ENCODE results near the gene ARMS2.

Gene ARMS2

GRCh38 chr10:122461729-122462532, 7.5 kb downstream of the ARMS2 start:
- Mint-ChIP-seq H3K9me3 (ENCODE audit: low read depth) (no peaks in the 10 kb centered on the region), H3K4me3 (peak overlapping the region; percentile 84), H3K4me1 (ENCODE audit: low read depth) (peaks cover 18% of the 10 kb centered on the region), H3K27ac (no peak overlapping the region), H3K36me3 (no peaks in the 10 kb centered on the region), H3K27me3 (peaks cover 43% of the 10 kb centered on the region)

GRCh38 chr10:122462533-122463465, 8.3 kb downstream of the ARMS2 start:
- Mint-ChIP-seq H3K36me3 (no peaks in the 10 kb centered on the region), H3K27me3 (peaks cover 35% of the 10 kb centered on the region), H3K4me1 (ENCODE audit: low read depth) (peaks cover 18% of the 10 kb centered on the region), H3K27ac (no peak overlapping the region), H3K4me3 (peak overlapping the region; percentile 84), H3K9me3 (ENCODE audit: low read depth) (no peaks in the 10 kb centered on the region)

GRCh38 chr10:122463466-122464249, 9.2 kb downstream of the ARMS2 start:
- Mint-ChIP-seq H3K4me3 (peak overlapping the region; percentile 84), H3K27ac (no peak overlapping the region), H3K4me1 (ENCODE audit: low read depth) (peaks cover 18% of the 10 kb centered on the region), H3K9me3 (ENCODE audit: low read depth) (no peaks in the 10 kb centered on the region), H3K36me3 (no peaks in the 10 kb centered on the region), H3K27me3 (peaks cover 31% of the 10 kb centered on the region)

GRCh38 chr10:122464250-122464510, 9.7 kb downstream of the ARMS2 start:
- Mint-ChIP-seq H3K4me3 (no peak overlapping the region), H3K4me1 (ENCODE audit: low read depth) (peaks cover 18% of the 10 kb centered on the region), H3K27me3 (peaks cover 27% of the 10 kb centered on the region), H3K9me3 (ENCODE audit: low read depth) (no peaks in the 10 kb centered on the region), H3K36me3 (no peaks in the 10 kb centered on the region), H3K27ac (no peak overlapping the region)

GRCh38 chr10:122464586-122464985, 10.1 kb downstream of the ARMS2 start:
- Mint-ChIP-seq H3K27me3 (peaks cover 23% of the 10 kb centered on the region), H3K4me3 (no peak overlapping the region), H3K27ac (no peak overlapping the region), H3K36me3 (no peaks in the 10 kb centered on the region), H3K9me3 (ENCODE audit: low read depth) (no peaks in the 10 kb centered on the region), H3K4me1 (ENCODE audit: low read depth) (peaks cover 15% of the 10 kb centered on the region)

GRCh38 chr10:122465401-122466040, 11.1 kb downstream of the ARMS2 start:
- Mint-ChIP-seq H3K4me3 (no peak overlapping the region), H3K36me3 (no peaks in the 10 kb centered on the region), H3K9me3 (ENCODE audit: low read depth) (no peaks in the 10 kb centered on the region), H3K4me1 (ENCODE audit: low read depth) (peaks cover 11% of the 10 kb centered on the region), H3K27ac (no peak overlapping the region), H3K27me3 (peaks cover 20% of the 10 kb centered on the region)

GRCh38 chr10:122466951-122467381, 12.5 kb downstream of the ARMS2 start:
- Mint-ChIP-seq H3K9me3 (ENCODE audit: low read depth) (no peaks in the 10 kb centered on the region), H3K27me3 (peaks cover 17% of the 10 kb centered on the region), H3K4me1 (ENCODE audit: low read depth) (peaks cover 8% of the 10 kb centered on the region), H3K36me3 (no peaks in the 10 kb centered on the region), H3K27ac (no peak overlapping the region), H3K4me3 (no peak overlapping the region)

GRCh38 chr10:122467701-122468100, 13.2 kb downstream of the ARMS2 start:
- H3K4me3 Mint-ChIP-seq: no peak overlapping the region
- peaks cover 4% of the 10 kb centered on the region for H3K4me1 Mint-ChIP-seq (ENCODE audit: low read depth)
- no peak overlapping the region for H3K27ac Mint-ChIP-seq
- no peaks in the 10 kb centered on the region for H3K9me3 Mint-ChIP-seq (ENCODE audit: low read depth)
- peaks cover 13% of the 10 kb centered on the region for H3K27me3 Mint-ChIP-seq
- no peaks in the 10 kb centered on the region for H3K36me3 Mint-ChIP-seq

GRCh38 chr10:122468307-122468925, 14.0 kb downstream of the ARMS2 start:
- Mint-ChIP-seq H3K9me3 (ENCODE audit: low read depth) (no peaks in the 10 kb centered on the region), H3K4me3 (no peak overlapping the region), H3K27me3 (peaks cover 7% of the 10 kb centered on the region), H3K27ac (no peak overlapping the region), H3K36me3 (no peaks in the 10 kb centered on the region), H3K4me1 (ENCODE audit: low read depth) (no peaks in the 10 kb centered on the region)

GRCh38 chr10:122468926-122469781, 14.7 kb downstream of the ARMS2 start:
- H3K36me3 Mint-ChIP-seq: no peaks in the 10 kb centered on the region
- H3K27me3 Mint-ChIP-seq: peaks cover 3% of the 10 kb centered on the region
- H3K4me1 Mint-ChIP-seq (ENCODE audit: low read depth): peaks cover 5% of the 10 kb centered on the region
- no peak overlapping the region for H3K27ac Mint-ChIP-seq
- no peaks in the 10 kb centered on the region for H3K9me3 Mint-ChIP-seq (ENCODE audit: low read depth)
- no peak overlapping the region for H3K4me3 Mint-ChIP-seq

- no peak overlapping the region for H3K4me3 Mint-ChIP-seq
- no peaks in the 10 kb centered on the region for H3K9me3 Mint-ChIP-seq (ENCODE audit: low read depth)
- no peak overlapping the region for H3K27ac Mint-ChIP-seq
- H3K36me3 Mint-ChIP-seq: no peaks in the 10 kb centered on the region
- H3K4me1 Mint-ChIP-seq (ENCODE audit: low read depth): peaks cover 12% of the 10 kb centered on the region
- H3K27me3 Mint-ChIP-seq: peaks cover 3% of the 10 kb centered on the region
Observed at GRCh38 chr10:122469848-122470247, 15.4 kb downstream of the ARMS2 start.

- Mint-ChIP-seq H3K36me3 (no peaks in the 10 kb centered on the region), H3K4me3 (no peak overlapping the region), H3K4me1 (ENCODE audit: low read depth) (peaks cover 12% of the 10 kb centered on the region), H3K27me3 (peaks cover 3% of the 10 kb centered on the region), H3K27ac (no peak overlapping the region), H3K9me3 (ENCODE audit: low read depth) (no peaks in the 10 kb centered on the region)
Observed at GRCh38 chr10:122471531-122472177, 17.2 kb downstream of the ARMS2 start.

GRCh38 chr10:122473116-122473515, 18.7 kb downstream of the ARMS2 start:
- Mint-ChIP-seq H3K9me3 (ENCODE audit: low read depth) (no peaks in the 10 kb centered on the region), H3K36me3 (no peaks in the 10 kb centered on the region), H3K27ac (no peak overlapping the region), H3K4me1 (ENCODE audit: low read depth) (peaks cover 12% of the 10 kb centered on the region), H3K27me3 (peaks cover 2% of the 10 kb centered on the region), H3K4me3 (no peak overlapping the region)
